SK-N-MC (cell line): ENCODE results near the gene UBE3B.

ENCODE experiments used
- EZH2 ChIP-seq: fragments of 200-600 bp; sonication (generic); IDR thresholded peaks from one replicate; pipeline ENCODE4 v1.6.1; 2017; ENCODE audit warnings: antibody characterized with exemption
- FOXP2 ChIP-seq: optimal IDR thresholded peaks from 2 replicates; pipeline ENCODE3; 2011; ENCODE audit warnings: mild to moderate bottlenecking, moderate library complexity; ENCODE audit not compliant: insufficient read depth; ENCODE audit errors: extremely low read length, control extremely low read depth
- POLR2AphosphoS5 ChIP-seq: IDR thresholded peaks from 2 replicates; pipeline ENCODE4 v1.6.1; 2012; ENCODE audit warnings: mild to moderate bottlenecking, low read depth, low read length, borderline replicate concordance

- TF ChIP-seq EZH2 (no peak), POLR2AphosphoS5 (no peak), FOXP2 (no peak)
Observed at GRCh38 chr12:109519787-109520186, 42.4 kb downstream of the UBE3B start.
